T-helper 22 cell (primary cell): ENCODE measurements around the gene MYL6.
A peak's percentile ranks its signal among the peaks of the same experiment; 100 is the strongest.

Experiments used
- DNase-seq: peaks from one replicate; pipeline ENCODE4 v3.0.0-alpha.2; 2020; ENCODE audit warnings: low read depth

Gene MYL6

DNA sequence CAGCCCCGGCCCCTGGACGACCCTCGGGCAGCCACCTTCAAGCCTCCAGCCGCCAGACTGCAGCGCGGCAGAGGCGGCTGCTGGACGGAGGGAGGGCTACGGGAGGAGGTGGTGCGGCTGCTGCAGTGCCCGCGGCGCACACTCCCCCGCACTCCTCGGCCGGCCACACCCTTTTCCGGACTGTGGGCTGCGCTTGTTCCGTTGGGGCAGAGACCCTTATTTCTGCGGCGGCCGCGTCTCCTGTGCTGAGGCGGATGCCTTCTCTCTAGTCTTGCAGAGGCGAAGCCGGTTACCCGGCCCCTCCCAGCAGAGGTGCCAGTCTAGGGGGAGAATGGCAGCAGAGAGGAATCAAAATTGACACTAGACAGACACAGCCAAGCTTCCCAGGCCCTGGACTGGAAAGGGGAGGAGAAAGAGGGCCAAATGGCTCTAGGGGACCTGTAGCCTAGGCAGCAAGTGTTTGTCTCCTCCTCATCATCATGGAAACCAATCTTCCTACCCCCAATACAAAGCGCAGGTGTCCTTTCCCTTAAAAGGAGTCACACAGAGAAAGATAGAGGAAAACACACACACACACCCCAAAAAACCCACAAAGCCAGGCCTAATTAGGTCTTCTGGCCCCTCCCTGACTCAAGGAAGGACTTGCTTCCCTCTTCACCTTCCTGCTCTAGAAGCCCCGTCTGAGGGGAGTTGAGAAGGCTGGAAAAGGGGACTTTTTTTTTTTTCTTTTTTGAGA lies 28.8 kb upstream of the MYL6 start:
- DNase-seq, result peak; percentile 66

GRCh38 chr12:56129942-56130495 lies 28.1 kb upstream of the MYL6 start:
- DNase-seq, result no peak

- no peak for DNase-seq
Measured at GRCh38 chr12:56130876-56131275, 27.3 kb upstream of the MYL6 start.

- DNase-seq, result no peak
Measured at GRCh38 chr12:56134897-56135296, 23.3 kb upstream of the MYL6 start.

DNA sequence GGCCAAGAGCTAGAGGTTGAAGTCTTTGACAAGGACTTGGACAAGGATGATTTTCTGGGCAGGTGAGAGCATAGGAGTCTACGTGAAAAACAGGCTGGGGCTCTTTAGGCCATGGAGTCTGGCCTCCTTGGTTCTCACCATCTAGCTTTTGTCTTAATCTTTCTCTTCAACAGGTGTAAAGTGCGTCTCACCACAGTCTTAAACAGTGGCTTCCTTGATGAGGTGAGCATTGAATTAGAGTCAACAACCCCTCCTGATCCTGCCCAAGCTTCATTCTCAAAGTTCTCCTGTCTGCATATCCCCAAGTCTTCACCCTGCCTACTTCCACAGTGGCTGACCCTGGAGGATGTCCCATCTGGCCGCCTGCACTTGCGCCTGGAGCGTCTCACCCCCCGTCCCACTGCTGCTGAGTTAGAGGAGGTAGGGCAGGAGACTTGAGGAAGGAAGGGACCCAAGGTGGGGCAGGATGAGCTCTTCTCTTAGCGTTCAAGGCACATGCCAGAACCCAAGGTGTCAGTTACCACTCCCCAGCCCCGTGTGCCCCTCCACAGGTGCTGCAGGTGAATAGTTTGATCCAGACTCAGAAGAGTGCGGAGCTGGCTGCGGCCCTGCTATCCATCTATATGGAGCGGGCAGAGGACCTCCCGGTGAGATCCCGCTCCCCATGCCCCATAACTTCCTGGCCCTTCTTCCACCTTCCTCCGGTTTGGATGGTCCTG lies 20.1 kb upstream of the MYL6 start:
- no peak for DNase-seq

DNA sequence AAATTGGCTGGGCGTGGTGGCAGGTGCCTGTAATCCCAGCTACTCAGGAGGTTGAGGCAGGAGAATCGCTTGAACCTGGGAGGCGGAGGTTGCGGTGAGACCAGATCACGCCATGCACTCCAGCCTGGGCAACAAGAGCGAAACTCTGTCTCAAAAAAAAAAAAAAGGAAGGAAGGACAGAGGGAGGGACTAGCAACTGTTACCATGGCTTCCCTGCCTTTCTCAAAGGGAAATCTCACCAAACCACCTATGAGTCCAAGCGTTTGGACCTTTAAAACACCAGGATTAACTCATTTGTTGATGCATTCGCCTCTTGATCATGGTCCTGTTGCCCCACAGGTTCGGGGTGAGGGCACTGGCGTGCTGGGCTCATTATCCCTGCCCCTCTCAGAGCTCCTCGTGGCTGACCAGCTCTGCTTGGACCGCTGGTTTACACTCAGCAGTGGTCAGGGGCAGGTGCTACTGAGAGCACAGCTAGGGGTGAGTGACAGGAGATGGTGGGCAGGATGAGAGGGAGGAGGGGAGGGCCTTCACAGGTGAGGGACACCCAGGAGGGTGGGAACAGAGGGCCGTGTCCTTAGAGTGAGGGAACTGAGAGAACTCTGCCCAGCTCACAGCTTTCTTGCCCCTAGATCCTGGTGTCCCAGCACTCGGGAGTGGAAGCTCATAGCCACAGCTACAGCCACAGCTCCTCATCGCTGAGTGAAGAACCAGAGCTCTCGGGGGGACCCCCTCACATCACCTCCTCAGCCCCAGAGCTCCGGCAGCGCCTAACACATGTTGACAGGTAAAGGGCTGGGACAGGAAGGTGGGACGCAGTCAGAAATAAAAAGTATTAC lies 16.0 kb upstream of the MYL6 start:
- no peak for DNase-seq

DNA sequence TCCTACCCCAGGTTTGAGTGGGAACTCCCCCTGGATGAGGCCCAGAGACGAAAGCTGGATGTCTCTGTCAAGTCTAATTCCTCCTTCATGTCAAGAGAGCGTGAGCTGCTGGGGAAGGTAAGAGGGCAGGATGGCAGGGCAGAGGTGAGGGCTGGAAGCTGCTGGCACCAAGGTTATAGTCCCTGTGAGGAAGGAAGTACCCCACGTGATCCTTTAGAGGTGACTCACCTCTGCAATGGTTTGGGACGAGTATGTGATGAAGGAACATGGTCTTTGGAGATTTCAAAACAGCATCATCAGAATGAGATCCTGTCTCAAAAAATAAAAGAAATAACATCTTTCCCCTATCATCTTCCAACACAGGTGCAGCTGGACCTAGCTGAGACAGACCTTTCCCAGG lies 14.9 kb upstream of the MYL6 start:
- DNase-seq, result no peak

- DNase-seq, result no peak
Measured at GRCh38 chr12:56143870-56144269, 14.3 kb upstream of the MYL6 start.

- DNase-seq, result no peak
Measured at GRCh38 chr12:56145217-56145616, 12.9 kb upstream of the MYL6 start.

DNA sequence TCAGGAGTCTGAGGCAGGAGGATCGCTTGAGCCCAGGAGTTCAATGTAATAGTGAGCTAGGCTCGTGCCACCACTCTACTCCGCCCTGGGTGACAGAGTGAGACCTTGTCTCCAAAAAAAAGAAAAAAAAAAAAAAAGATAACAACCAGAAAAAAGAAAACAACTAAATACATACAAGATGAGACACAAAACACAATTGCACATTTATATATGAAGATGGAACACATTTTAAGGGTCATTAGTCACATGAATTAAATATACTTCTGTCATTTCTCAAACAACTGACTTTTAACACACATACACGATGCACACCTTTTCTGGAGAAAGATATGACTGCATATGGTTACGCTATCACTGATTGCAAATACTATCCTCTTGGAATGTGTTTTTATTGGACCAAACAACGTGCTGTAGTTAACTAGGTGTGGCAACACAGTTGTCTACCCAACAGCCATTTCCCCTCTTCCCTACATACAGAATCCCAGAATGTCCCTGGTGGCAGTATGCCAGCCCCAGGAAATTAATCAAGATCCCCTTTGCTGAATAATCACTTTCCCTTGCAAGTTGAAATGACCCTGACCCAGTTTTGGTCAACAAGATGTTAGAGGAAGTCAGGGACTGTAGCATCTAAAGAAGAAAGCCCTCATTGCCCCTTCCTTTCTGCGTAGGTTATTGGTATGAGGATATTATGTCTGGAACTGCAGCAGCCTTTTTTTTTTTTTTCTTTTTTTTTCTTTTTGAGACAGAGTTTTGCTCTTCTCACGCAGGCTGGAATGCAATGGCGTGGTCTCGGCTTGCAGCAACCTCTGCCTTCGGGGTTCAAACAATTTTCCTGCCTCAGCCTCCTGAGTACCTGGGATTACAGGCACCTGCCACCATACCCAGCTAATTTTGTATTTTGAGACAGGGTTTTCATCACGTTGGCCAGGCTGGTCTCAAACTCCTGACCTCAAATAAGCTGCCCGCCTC lies 11.4 kb upstream of the MYL6 start:
- DNase-seq, result no peak

- DNase-seq, result no peak
Measured at GRCh38 chr12:56150563-56150962, 7.6 kb upstream of the MYL6 start.

DNA sequence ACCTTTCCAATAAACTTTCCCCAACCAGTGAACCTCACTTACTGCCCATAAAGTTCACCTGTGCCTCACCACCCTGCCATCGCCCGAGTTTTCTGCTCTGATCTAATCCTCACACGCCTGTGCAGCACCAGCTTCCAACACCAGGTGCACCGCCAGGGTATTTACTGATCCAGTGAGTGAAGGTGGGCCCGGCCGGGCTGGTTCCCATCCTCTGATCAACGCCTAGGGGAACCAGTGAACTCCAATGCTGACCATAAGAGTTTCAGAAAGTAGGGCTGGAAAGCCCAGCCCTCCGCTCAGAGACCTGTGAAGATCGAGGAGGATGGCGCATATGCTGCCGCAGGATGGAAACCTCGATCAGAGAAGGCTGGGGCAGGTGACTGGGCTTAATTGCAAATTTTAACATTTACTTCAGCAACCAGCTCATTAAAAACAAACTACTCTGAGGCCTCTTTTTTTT lies 6.5 kb upstream of the MYL6 start:
- DNase-seq, result peak; percentile 36

DNA sequence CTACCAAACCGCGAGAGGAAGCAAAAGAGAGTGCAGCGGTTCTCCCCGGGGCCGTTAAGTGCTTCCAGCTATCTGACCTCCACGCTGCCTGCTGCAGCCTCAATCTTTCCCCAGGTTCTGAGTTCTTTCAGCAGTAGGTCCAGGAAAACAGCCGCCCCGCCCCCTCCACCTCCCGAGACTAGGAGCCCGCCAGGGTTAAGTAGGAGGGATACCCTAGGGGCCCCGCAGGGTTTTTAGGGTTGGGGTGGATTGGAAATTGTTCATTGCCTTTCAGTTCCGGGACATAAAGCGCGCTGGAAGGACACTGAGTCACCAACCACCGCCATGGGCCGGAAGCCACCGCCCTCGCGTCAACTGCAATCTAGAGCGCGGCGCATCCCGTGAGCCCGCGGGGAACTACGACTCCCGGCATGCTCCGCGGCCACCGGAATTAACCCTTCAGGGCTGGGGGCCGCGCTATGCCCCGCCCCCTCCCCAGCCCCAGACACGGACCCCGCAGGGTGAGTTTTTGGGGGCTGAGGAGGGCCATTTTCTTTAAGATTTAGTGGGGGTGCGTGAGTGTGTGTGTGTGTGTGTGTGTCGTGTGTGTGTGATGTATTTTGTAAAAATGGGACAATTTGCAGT lies 5.9 kb upstream of the MYL6 start, which contains the start of gene MYL6B:
Gene MYL6B (plus strand): TSS at position 456 of the 624 bp plus-strand sequence. CDS start 1,332 bp downstream, outside the sequence.
- peak; percentile 89 for DNase-seq

GRCh38 chr12:56152756-56153677 lies 5.1 kb upstream of the MYL6 start:
- DNase-seq, result no peak

- DNase-seq, result no peak
Measured at GRCh38 chr12:56153678-56154065, 4.5 kb upstream of the MYL6 start.

GRCh38 chr12:56154246-56154771 lies 3.9 kb upstream of the MYL6 start:
- no peak for DNase-seq

- DNase-seq, result no peak
Measured at GRCh38 chr12:56154818-56155217, 3.3 kb upstream of the MYL6 start.

GRCh38 chr12:56155256-56155845 lies 2.8 kb upstream of the MYL6 start:
- no peak for DNase-seq
